NCI-H524 (cell line): ENCODE results near the gene CARD14.
A peak's percentile ranks its signal among the peaks of the same experiment; 100 is the strongest.
"Not testable (repeated sequence)": the region's sequence is repeated elsewhere in the genome, so short reads cannot be mapped to it uniquely, and the experiment has no call there.

Source experiments
- DNase-seq, 2 experiments: peaks; one replicate each; lab custom pipeline; 2025; lab: John Stamatoyannopoulos, UW

The CARD14 gene

GRCh38 chr17:80151333-80151732, 18.5 kb upstream of the CARD14 start:
- DNase-seq, result no peak

DNA sequence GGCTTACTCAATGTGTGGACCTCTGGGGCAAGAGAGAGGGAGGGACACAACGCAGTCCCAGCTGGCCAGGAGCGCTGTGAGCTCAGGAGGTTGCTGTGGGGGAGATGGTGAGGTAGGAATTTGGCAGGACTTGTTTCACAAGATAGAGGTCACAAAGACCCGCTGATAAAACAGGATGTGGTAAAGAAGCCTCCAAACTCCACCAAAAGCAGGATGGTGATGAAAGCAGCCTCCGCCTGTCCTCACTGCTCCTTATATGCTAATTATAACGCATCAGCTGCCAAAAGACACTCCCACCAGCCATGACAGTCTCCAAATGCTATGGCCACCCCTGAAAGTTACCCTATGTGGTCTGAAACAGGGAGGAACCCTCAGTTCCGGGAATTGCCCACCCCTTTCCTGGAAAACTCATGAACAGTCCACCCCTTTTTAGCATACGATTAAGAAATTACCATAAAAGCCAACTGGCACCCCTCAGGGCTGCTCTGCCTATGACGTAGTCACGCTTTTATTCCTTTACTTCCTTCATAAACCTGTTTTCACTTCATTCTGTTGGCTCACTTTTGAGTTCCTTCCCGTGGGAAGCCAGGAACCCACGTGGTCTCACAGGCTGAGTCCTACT, 17.6 kb upstream of the CARD14 start:
- no peak for DNase-seq

DNA sequence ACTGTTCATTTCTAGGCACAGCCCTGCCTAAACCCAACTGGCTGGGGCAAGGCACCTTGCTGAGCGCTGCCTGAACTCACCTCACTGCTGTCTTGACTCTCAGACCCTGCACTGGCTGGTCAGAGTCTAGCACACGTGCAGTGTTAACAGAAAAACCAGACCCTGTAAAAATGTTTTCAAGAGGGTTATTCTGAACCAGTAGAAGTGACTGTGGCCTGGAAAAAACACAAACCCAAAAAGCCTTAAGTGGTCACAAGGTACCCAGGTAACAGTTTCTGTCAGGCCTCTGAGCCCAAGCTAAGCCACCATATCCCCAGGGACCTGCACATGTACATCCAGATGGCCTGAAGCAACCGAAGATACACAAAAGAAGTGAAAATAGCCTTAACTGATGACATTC, 16.8 kb upstream of the CARD14 start:
- peak in 1 of 2 experiments; percentile 62 for DNase-seq

DNA sequence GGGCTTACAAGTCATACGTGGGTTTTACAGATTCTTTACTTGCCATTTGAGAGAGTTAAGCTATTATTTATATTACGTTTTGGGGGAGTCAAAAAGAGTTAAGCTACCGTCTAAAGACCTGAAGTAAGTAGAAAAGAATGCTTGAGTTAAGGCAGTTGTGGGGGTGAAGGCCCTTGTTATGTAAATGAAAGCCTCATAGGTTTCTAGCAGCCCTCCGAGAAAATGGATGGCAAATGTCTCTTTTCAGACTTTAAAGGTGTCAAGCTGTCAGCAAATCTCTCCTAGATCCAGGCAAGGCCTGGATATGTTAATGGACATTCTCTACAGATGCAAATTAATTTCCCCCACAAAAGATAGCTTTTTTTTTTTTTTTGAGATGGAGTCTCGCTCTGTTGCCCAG, 15.7 kb upstream of the CARD14 start:
- DNase-seq, result no peak

GRCh38 chr17:80155600-80155999, 14.2 kb upstream of the CARD14 start:
- not testable (repeated sequence) for DNase-seq

- DNase-seq, result no peak
Observed at GRCh38 chr17:80158846-80159245, 11.0 kb upstream of the CARD14 start.

DNA sequence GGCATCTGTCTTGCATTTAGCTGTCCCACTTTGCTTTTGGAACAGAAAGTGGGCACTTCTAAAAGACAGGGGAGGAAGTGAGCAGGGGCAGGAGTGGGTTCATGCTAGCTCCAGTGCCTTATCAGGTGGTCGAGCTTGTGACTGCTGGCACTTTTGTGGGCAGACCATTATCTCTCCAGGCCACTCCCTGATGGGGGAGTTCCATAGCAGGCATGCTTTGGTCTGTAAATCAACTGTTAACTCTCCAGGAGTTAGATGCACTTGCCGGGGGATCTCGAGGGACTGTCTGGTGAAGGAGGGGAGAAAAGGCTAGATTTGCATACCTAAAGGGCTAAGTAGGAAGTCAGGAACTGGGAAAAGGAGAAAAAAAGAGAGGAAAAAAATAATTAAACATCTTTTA, 9.3 kb upstream of the CARD14 start:
- DNase-seq, result no peak

GRCh38 chr17:80163336-80163735, 6.5 kb upstream of the CARD14 start:
- DNase-seq, result no peak

- no peak for DNase-seq
Observed at GRCh38 chr17:80164185-80164584, 5.6 kb upstream of the CARD14 start.

- no peak for DNase-seq
Observed at GRCh38 chr17:80166446-80166845, 3.4 kb upstream of the CARD14 start.

DNA sequence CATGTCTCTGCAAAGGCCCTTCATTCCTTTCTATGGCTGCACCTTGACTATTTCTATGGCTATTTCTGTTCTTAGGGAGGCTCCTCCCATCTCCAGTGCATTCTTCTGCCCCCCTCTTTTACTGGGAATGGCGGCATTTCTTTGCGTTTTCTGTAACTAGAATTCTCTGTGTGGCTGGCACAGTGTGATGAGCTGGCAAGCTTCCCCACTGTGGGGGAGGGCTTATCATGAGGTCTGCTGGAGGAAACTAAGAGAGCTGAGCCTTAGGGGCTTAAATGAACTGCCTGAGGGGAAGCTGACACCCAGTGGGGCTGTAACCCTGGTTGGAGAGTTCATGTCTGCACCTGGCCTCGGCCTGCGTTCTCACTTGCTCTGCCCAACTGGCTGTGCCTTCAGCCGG, 1.5 kb upstream of the CARD14 start:
- DNase-seq, result no peak

DNA sequence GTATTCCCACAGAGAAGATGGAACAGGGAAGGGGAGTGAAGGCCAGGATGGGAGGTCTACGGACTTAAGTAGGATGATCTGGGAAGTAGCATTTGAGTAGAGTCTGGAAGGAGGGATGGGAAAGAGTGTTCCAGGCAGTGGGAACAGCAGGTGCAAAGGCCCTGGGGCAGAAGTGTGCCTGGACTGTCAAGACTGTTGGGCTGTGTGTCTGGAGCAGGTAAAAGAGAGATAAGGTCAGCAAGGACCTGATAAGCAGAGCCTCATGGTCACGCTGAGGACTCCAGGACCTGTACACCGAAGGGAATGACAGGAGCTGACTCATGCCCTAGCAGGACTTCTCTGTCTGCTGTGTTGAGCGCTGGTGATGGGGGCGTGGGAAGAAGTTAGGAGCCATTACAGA, 723 bp upstream of the CARD14 start:
- DNase-seq, result no peak

GRCh38 chr17:80171681-80172080, 1.9 kb downstream of the CARD14 start:
- no peak for DNase-seq

DNA sequence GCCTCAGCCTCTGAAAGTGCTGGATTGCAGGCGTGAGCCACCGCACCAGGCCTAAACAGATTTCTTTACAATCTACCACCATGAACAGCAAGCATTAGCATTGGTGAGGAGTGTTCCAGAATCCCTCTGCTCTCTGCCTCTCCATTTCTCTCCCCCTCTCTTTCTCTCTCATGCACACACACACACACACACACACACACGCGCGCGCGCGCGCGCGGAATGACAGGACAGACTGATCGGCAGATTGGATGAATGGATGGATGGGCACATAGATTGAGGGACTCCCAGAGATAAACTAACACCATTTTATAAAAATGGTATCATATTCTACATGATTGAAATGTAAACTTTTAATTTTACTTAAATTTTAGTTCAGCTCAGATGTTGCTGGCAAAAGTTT, 3.3 kb downstream of the CARD14 start:
- no peak for DNase-seq

GRCh38 chr17:80173916-80174315, 4.1 kb downstream of the CARD14 start:
- DNase-seq, result no peak

DNA sequence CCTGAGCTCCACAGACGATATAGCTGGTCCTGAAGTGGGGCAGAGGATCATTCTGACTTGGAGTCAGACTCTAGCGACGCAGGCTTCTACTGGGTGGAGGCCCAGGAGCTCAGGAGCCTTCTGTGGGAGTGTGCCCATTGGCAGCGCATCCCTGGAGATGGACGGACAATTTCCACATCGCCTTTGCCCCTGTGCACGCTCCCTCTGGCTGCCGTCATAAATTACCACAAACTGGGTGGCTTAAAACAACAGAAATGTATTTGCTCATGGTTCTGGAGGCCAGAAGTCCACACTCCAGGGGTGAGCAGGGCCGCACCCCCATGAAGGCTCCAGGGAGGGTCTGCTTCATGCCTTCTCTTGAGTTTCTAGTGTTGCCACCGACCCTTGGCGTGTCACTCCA, 6.9 kb downstream of the CARD14 start:
- no peak for DNase-seq

- DNase-seq, result no peak
Observed at GRCh38 chr17:80177986-80178595, 8.3 kb downstream of the CARD14 start.

DNA sequence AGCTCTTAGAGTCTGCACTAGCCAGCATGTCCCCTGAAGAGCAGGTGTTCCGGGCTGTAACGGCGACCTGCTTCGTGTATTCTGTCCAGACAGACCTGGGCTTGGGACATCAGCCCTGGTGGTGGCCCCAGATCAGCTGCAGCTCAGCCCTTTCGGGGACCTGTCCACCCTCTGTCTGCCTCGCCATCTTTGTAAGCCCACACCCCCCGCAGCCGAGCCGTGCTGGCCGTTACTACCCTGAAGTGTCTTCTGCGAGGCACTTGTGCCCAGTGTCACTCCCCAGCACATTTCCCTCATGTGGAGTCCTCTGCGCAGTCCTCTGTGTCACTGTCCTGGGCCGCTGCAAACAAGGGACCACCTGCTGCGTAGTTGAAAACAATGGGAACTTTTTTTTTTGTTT, 10.4 kb downstream of the CARD14 start:
- DNase-seq, result no peak

- DNase-seq, result no peak
Observed at GRCh38 chr17:80181431-80181830, 11.6 kb downstream of the CARD14 start.

GRCh38 chr17:80182118-80182844, 12.5 kb downstream of the CARD14 start:
- no peak for DNase-seq

GRCh38 chr17:80182845-80183223, 13.0 kb downstream of the CARD14 start:
- no peak for DNase-seq

GRCh38 chr17:80183581-80184422, 14.0 kb downstream of the CARD14 start:
- DNase-seq, result no peak

DNA sequence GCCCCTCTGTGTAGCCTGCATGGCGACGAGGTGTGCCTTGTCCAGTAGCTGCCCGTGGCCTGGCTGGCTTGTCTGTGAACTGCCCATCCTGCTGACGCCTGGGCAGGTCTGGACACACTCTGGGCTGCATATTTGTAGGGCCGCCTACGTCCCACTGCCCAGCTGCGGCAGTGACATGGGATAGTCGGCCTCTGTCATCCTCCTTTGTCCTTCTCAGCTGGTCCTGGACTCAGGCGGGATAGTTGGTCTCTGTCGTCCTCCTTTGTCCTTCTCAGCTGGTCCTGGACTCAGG, 14.5 kb downstream of the CARD14 start:
- DNase-seq, result no peak
